GM12878 (cell line): ENCODE measurements around the gene DNMT1. TPM values are rescaled to one million over a fixed set of nuclear protein-coding genes. Genes with fewer than 3 reads are reported as not detected.

Experiments used
- ATAC-seq: fragments of 200-7000 bp; cut with Tn5 transposase; 3 replicates; pipeline ENCODE4 v1.9.1; 2020; ENCODE audit warnings: mild to moderate bottlenecking, moderate library complexity
- BruUV-seq: library from RNA; stranded (reverse); fragments of 400-500 nt; replicated peaks from 2 replicates; lab custom pipeline; 2021; lab: Mats Ljungman, UMichigan
- CTCF ChIA-PET: fragments of 300-600 bp; sonication (Branson Sonifier 250); formaldehyde crosslinking; extraction: SDS; loops from one replicate; lab custom pipeline; 2021; ENCODE audit warnings: inconsistent platforms; lab: Yijun Ruan, JAX
- POLR2A ChIA-PET: fragments of 350-600 bp; formaldehyde crosslinking; extraction: SDS; loops from one replicate; lab custom pipeline; 2021; ENCODE audit warnings: inconsistent platforms; lab: Charles Lee
- RAD21 ChIA-PET: fragments of 300-600 bp; sonication (Branson Sonifier 250); formaldehyde crosslinking; loops from one replicate; lab custom pipeline; 2023; ENCODE audit warnings: antibody characterized with exemption; ENCODE audit not compliant: unreplicated experiment; lab: Charles Lee
- SMC1A ChIA-PET: fragments of 300-600 bp; sonication (Branson Sonifier 250); formaldehyde crosslinking; loops from one replicate; lab custom pipeline; 2023; ENCODE audit not compliant: unreplicated experiment, uncharacterized antibody; lab: Charles Lee
- DNase-seq: peaks from one replicate; pipeline ENCODE4 v3.0.0-alpha.2; 2011; ENCODE audit warnings: low read depth, low spot score
- FAIRE-seq: peaks from 3 replicates; lab custom pipeline; 2011; peaks lifted over from hg19 to GRCh38; lab: Jason Lieb, UNC
- H2AFZ ChIP-seq: 2 replicates; pipeline ENCODE4 v1.6.0; 2011; ENCODE audit warnings: low read depth, low read length, control low read depth; ENCODE audit not compliant: control insufficient read depth
- H3K27ac ChIP-seq: 2 replicates; pipeline ENCODE4 v1.5.1; 2011; ENCODE audit warnings: control low read depth; ENCODE audit not compliant: control insufficient read depth, insufficient read depth
- H3K27me3 ChIP-seq, 2 experiments: replicated peaks in 1 of 2; 2 replicates each; pipeline versions ENCODE4 v1.6.0 to v1.6.1; 2011; ENCODE audit warnings: low read length in 1 of 2; ENCODE audit not compliant: control insufficient read depth in 2 of 2, insufficient read depth in 2 of 2
- H3K36me3 ChIP-seq, 2 experiments: 2 replicates each; pipeline ENCODE4 v1.5.1; 2011; ENCODE audit warnings: low read length in 1 of 2; ENCODE audit not compliant: control insufficient read depth in 2 of 2, insufficient read depth in 2 of 2
- H3K4me1 ChIP-seq: 2 replicates; pipeline ENCODE4 v1.6.1; 2011; ENCODE audit warnings: mild to moderate bottlenecking, low read length, moderate library complexity, mixed read lengths; ENCODE audit not compliant: control insufficient read depth, insufficient read depth
- H3K4me2 ChIP-seq: 2 replicates; pipeline ENCODE4 v1.6.0; 2011; ENCODE audit warnings: control low read depth; ENCODE audit not compliant: control insufficient read depth, insufficient read depth
- H3K4me3 ChIP-seq: fragments of 200-600 bp; sonication (generic); 2 replicates; pipeline ENCODE4 v1.5.1; 2016
- H3K79me2 ChIP-seq: 2 replicates; pipeline ENCODE4 v1.6.0; 2011; ENCODE audit warnings: low read length; ENCODE audit not compliant: control insufficient read depth, insufficient read depth
- H3K9ac ChIP-seq: 2 replicates; pipeline ENCODE4 v1.8.0; 2011; ENCODE audit warnings: low read length, control low read depth, mixed read lengths; ENCODE audit not compliant: control insufficient read depth, insufficient read depth
- H3K9me3 ChIP-seq: replicated peaks from 3 replicates; pipeline ENCODE4 v1.5.1; 2011; ENCODE audit warnings: mild to moderate bottlenecking, low read length; ENCODE audit not compliant: control insufficient read depth, insufficient read depth
- H4K20me1 ChIP-seq: 2 replicates; pipeline ENCODE4 v1.6.0; 2011; ENCODE audit not compliant: control insufficient read depth, insufficient read depth
- ATF2 ChIP-seq: IDR thresholded peaks from 2 replicates; pipeline ENCODE4 v1.6.1; 2012; ENCODE audit warnings: low read length, inconsistent platforms
- BHLHE40 ChIP-seq, 2 experiments: fragments of 450-650 bp in 1 of 2; IDR thresholded peaks; 2 replicates each; pipeline ENCODE4 v1.6.1; 2011 to 2017; ENCODE audit warnings: low read depth in 2 of 2, borderline replicate concordance in 1 of 2, improper control_type of control experiment in 1 of 2, low read length in 1 of 2, mild to moderate bottlenecking in 1 of 2
- DPF2 ChIP-seq: fragments of 450-650 bp; IDR thresholded peaks from 2 replicates; pipeline ENCODE4 v1.6.1; 2017; ENCODE audit warnings: mild to moderate bottlenecking
- E4F1 ChIP-seq: fragments of 450-650 bp; IDR thresholded peaks from 2 replicates; pipeline ENCODE4 v1.6.1; 2018; ENCODE audit warnings: borderline replicate concordance, mild to moderate bottlenecking; ENCODE audit not compliant: partially characterized antibody
- ETV6 ChIP-seq, 2 experiments: fragments of 450-650 bp in 1 of 2; IDR thresholded peaks in 1 of 2; conservative IDR thresholded peaks in 1 of 2; 2 replicates each; pipeline ENCODE4 v1.6.1; 2014; ENCODE audit warnings: antibody characterized with exemption in 1 of 2, borderline replicate concordance in 1 of 2, low read depth in 1 of 2, mild to moderate bottlenecking in 1 of 2, moderate library complexity in 1 of 2
- HCFC1 ChIP-seq: fragments of 150-350 bp; IDR thresholded peaks from 2 replicates; pipeline ENCODE4 v1.6.1; 2014; ENCODE audit warnings: low read length
- IKZF1 ChIP-seq: fragments of 450-650 bp; conservative IDR thresholded peaks from 2 replicates; pipeline ENCODE4 v1.6.1; 2017; ENCODE audit warnings: antibody characterized with exemption, mild to moderate bottlenecking
- MYB ChIP-seq: fragments of 150-350 bp; IDR thresholded peaks from 2 replicates; pipeline ENCODE4 v1.6.1; 2014; ENCODE audit warnings: mild to moderate bottlenecking, low read depth, low read length, borderline replicate concordance
- PKNOX1 ChIP-seq: fragments of 450-650 bp; IDR thresholded peaks from 2 replicates; pipeline ENCODE4 v1.6.1; 2016; ENCODE audit warnings: mild to moderate bottlenecking
- POU2F2 ChIP-seq: IDR thresholded peaks from 3 replicates; pipeline ENCODE4 v1.6.1; 2011; ENCODE audit warnings: low read depth, mild to moderate bottlenecking, low read length, borderline replicate concordance
- RELB ChIP-seq: fragments of 450-650 bp; IDR thresholded peaks from 2 replicates; pipeline ENCODE4 v1.6.1; 2017; ENCODE audit warnings: low read depth, mild to moderate bottlenecking, moderate library complexity
- RUNX3 ChIP-seq: IDR thresholded peaks from 2 replicates; pipeline ENCODE4 v1.6.1; 2012; ENCODE audit warnings: low read length, inconsistent platforms
- WGBS: methylation state at CpG from one replicate; pipeline ENCODE4 v1.1.6; 2016; ENCODE audit warnings: low lambda C conversion rate; ENCODE audit not compliant: insufficient replicate concordance, insufficient coverage; ENCODE audit errors: missing lambda C conversion rate; 5-methylcytosine and 5-hydroxymethylcytosine counted together
- in situ Hi-C: fragments of 300-500 bp; cut with MboI; formaldehyde crosslinking; loops from 9 replicates; pipeline ENCODE4 v1.14.3; 2018; ENCODE audit warnings: mixed read lengths
- intact Hi-C: fragments of 100-400 bp; cut with micrococcal nuclease; formaldehyde crosslinking; loops from one replicate; pipeline ENCODE4 v1.14.2; 2022; ENCODE audit not compliant: unreplicated experiment
- polyA plus RNA-seq, 11 experiments: library from polyadenylated mRNA; depleted of rRNA in 4 of 11; unstranded in 6 of 11; stranded (reverse) in 5 of 11; fragments of >200 nt; fragmentation: Nextera tagmentation in 4 of 11; fragmentation: Illumina TruSeq in 1 of 11; extraction: Ambion mirVana in 4 of 11; extraction: Trizol in 1 of 11; gene quantifications; 1 replicate in 1 of 11; 2 replicates in 10 of 11; pipeline versions ENCODE4 v1.2.1 to v1.2.3, GENCODE V29; 2011 to 2016; ENCODE audit warnings: inconsistent platforms in 2 of 11, missing spikeins in 2 of 11, low read depth in 1 of 11
- total RNA-seq, 4 experiments: library from RNA; depleted of rRNA in 3 of 4; stranded (reverse); fragments of >200 nt in 3 of 4; fragmentation: Illumina TruSeq in 1 of 4; extraction: Trizol in 1 of 4; gene quantifications; 2 replicates each; pipeline versions ENCODE4 v1.2.1 to v1.2.3, GENCODE V29; 2013 to 2021

Gene DNMT1
- total and polyA plus RNA-seq, 10 of the 15 experiments (the other 5 are each of a cell fraction or from before 2014, with no cell fraction given) = 70.0 to 290 (median 133) TPM

- Histone ChIP-seq H3K4me2 (0 out of 2 replicates have a peak overlapping the region, but pooled peaks have one; percentile 7), H3K9me3 (no peaks in the 10 kb centered on the region), H2AFZ (no peak overlapping the region), H3K79me2 (no peaks in the 10 kb centered on the region), H3K9ac (no peak overlapping the region), H3K4me3 (no peak overlapping the region), H3K36me3 (no peaks in the 10 kb centered on the region; a peak in 1 of 4 replicates), H3K27me3 (no peaks in the 10 kb centered on the region), H3K4me1 (peaks cover 57% of the 10 kb centered on the region), H3K27ac (peak overlapping the region; percentile 54), H4K20me1 (no peaks in the 10 kb centered on the region)
- BruUV-seq = no TSS peak
- no peak for DNase-seq
- SMC1A ChIA-PET = interaction anchor here (0.7 to 2.2 kb wide), 4 partner anchors 11 to 175 kb away, joined by 3 to 15 read pairs (median 8); partner anchors contain the start of gene ANGPTL6
- RAD21 ChIA-PET = interaction anchor here (1.0 to 2.1 kb wide), 7 partner anchors 10 to 165 kb away, joined by 3 to 22 read pairs (median 6); partner anchors contain the start of genes ANGPTL6, CDC37 and ICAM1
- intact Hi-C loops (loop anchor here (5.0 kb wide), 1 partner anchor 41 kb away; no protein-coding TSS in a partner anchor), in situ Hi-C loops (loop anchor here (5.0 to 25.0 kb wide), 2 partner anchors 136 to 1101 kb away; partner anchors contain the start of genes ANGPTL6, OR7G3 and ZNF317)
- WGBS = 73% methylated on average over 12 of the region's 12 CpGs
- peak; percentile 47 for ATAC-seq
- CTCF ChIA-PET = interaction anchor here (0.5 to 4.9 kb wide), 11 partner anchors 9 to 640 kb away, joined by 3 to 41 read pairs (median 4); partner anchors contain the start of genes ANGPTL6, MRPL4 and PPAN
- FAIRE-seq = no peak
- POLR2A ChIA-PET = interaction anchor here (0.7 to 2.0 kb wide), 10 partner anchors 9 to 366 kb away, joined by 3 to 15 read pairs (median 5); partner anchors contain the start of genes ANGPTL6, ICAM1 and PPAN
- TF ChIP-seq IKZF1 = peak; percentile 60
- TF ChIP-seq RUNX3 = peak; percentile 13; the same call in 1 of the 2 replicates
- no peak for TF ChIP-seq E4F1
- TF ChIP-seq HCFC1 = no peak
- no peak for TF ChIP-seq ETV6 (conservative IDR thresholded peaks at IDR 0.05 in 1 of 2, IDR thresholded peaks at IDR 0.05 in 1 of 2; ENCODE audit: borderline replicate concordance in 1 of 2, low read depth in 1 of 2)
- TF ChIP-seq ATF2 = no peak
- peak; percentile 79 for TF ChIP-seq PKNOX1
- no peak for TF ChIP-seq MYB
- no peak for TF ChIP-seq POU2F2
- TF ChIP-seq BHLHE40 (IDR thresholded peaks at IDR 0.05; ENCODE audit: borderline replicate concordance in 1 of 2, low read depth in 2 of 2, low read length in 1 of 2) = peak; percentile 60 to 86; a peak in 3 of 4 replicates
- no peak for TF ChIP-seq RELB
- peak; percentile 35; the same call in 1 of the 2 replicates for TF ChIP-seq DPF2
These were observed 43.5 kb upstream of the DNMT1 start for GRCh38 chr19:10238172-10238783.
